HepG2 (cell line): Measurements from ENCODE around the gene CDT1. TPM values are rescaled to one million over a fixed set of nuclear protein-coding genes. Genes with fewer than 3 reads are reported as not detected.

Experiments used
- DMAP1 ChIP-seq: IDR thresholded peaks from 2 replicates; pipeline ENCODE4 v1.6.1; 2016
- DNMT1 ChIP-seq: sonication (generic); formaldehyde crosslinking; IDR thresholded peaks from 2 replicates; pipeline ENCODE4 v1.5.1; 2020; ENCODE audit warnings: mild to moderate bottlenecking, missing genetic modification reagents
- EHMT2 ChIP-seq: fragments of 200-600 bp; sonication (generic); IDR thresholded peaks from 2 replicates; pipeline ENCODE4 v1.7.0; 2017; ENCODE audit warnings: antibody characterized with exemption, low read depth, low read length, borderline replicate concordance
- ERF ChIP-seq: IDR thresholded peaks from 2 replicates; pipeline ENCODE4 v1.6.1; 2018; ENCODE audit warnings: missing biosample characterization, missing genetic modification reagents
- FOXA1 ChIP-seq, 2 experiments: fragments of 450-650 bp in 1 of 2; sonication (generic) in 1 of 2; formaldehyde crosslinking in 1 of 2; IDR thresholded peaks; 2 replicates each; pipeline versions ENCODE4 v1.4.0 to v1.6.1; 2016 to 2020; ENCODE audit warnings: missing genetic modification reagents in 1 of 2
- GRHL1 ChIP-seq: sonication (generic); formaldehyde crosslinking; conservative IDR thresholded peaks from 2 replicates; pipeline ENCODE4 v1.8.0; 2022; ENCODE audit warnings: missing genetic modification reagents
- HCFC1 ChIP-seq: fragments of 150-350 bp; IDR thresholded peaks from 2 replicates; pipeline ENCODE4 v1.6.1; 2014; ENCODE audit warnings: low read depth, low read length
- MATR3 ChIP-seq: sonication (generic); formaldehyde crosslinking; IDR thresholded peaks from 2 replicates; pipeline ENCODE4 v1.4.0; 2020; ENCODE audit warnings: missing genetic modification reagents
- SMARCC2 ChIP-seq: fragments of 450-650 bp; IDR thresholded peaks from 2 replicates; pipeline ENCODE4 v1.6.1; 2017; ENCODE audit warnings: antibody characterized with exemption, mild to moderate bottlenecking
- STAG1 ChIP-seq: sonication (generic); formaldehyde crosslinking; IDR thresholded peaks from 2 replicates; pipeline ENCODE4 v1.4.0; 2020; ENCODE audit warnings: missing genetic modification reagents
- SYNCRIP ChIP-seq: fragments of 200-400 bp; formaldehyde crosslinking; IDR thresholded peaks from 2 replicates; pipeline ENCODE4 v1.6.1; 2018; ENCODE audit warnings: mild to moderate bottlenecking, low read depth, low read length; ENCODE audit not compliant: insufficient read depth
- ZBTB10 ChIP-seq: sonication (generic); formaldehyde crosslinking; IDR thresholded peaks from 2 replicates; pipeline ENCODE4 v1.4.0; 2020; ENCODE audit warnings: missing genetic modification reagents, borderline replicate concordance
- ZFX ChIP-seq: sonication (generic); formaldehyde crosslinking; IDR thresholded peaks from 2 replicates; pipeline ENCODE4 v1.4.0; 2020; ENCODE audit warnings: mild to moderate bottlenecking, low read depth, missing genetic modification reagents, moderate library complexity
- ZMAT3 ChIP-seq: sonication (generic); formaldehyde crosslinking; conservative IDR thresholded peaks from 2 replicates; pipeline ENCODE4 v1.7.0; 2021; ENCODE audit warnings: missing genetic modification reagents
- ZNF263 ChIP-seq: sonication (generic); formaldehyde crosslinking; IDR thresholded peaks from 2 replicates; pipeline ENCODE4 v1.4.0; 2020; ENCODE audit warnings: missing genetic modification reagents
- ZNF430 ChIP-seq: sonication (generic); formaldehyde crosslinking; IDR thresholded peaks from 2 replicates; pipeline ENCODE4 v1.9.0; 2021; ENCODE audit warnings: mild to moderate bottlenecking, missing genetic modification reagents
- ZNF496 ChIP-seq: sonication (generic); formaldehyde crosslinking; IDR thresholded peaks from 2 replicates; pipeline ENCODE4 v1.8.1; 2023; ENCODE audit warnings: mild to moderate bottlenecking, moderate library complexity, missing genetic modification reagents; ENCODE audit not compliant: insufficient replicate concordance
- ZNF609 ChIP-seq: sonication (generic); formaldehyde crosslinking; IDR thresholded peaks from 2 replicates; pipeline ENCODE4 v1.4.0; 2020; ENCODE audit warnings: mild to moderate bottlenecking, missing genetic modification reagents, borderline replicate concordance
- ZNF761 ChIP-seq: sonication (generic); formaldehyde crosslinking; conservative IDR thresholded peaks from 2 replicates; pipeline ENCODE4 v1.4.0; 2020; ENCODE audit warnings: mild to moderate bottlenecking, missing genetic modification reagents
- ZNF784 ChIP-seq: sonication (generic); formaldehyde crosslinking; IDR thresholded peaks from 2 replicates; pipeline ENCODE4 v1.5.1; 2020; ENCODE audit warnings: missing genetic modification reagents, mild to moderate bottlenecking, borderline replicate concordance
- polyA plus RNA-seq, 8 experiments: library from polyadenylated mRNA; depleted of rRNA in 3 of 8; stranded (reverse) in 7 of 8; unstranded in 1 of 8; fragments of >200 nt; fragmentation: Illumina TruSeq in 4 of 8; extraction: Trizol in 4 of 8; gene quantifications; 2 replicates each; pipeline versions ENCODE4 v1.2.1 to v1.2.3, GENCODE V29; 2011 to 2016; ENCODE audit warnings: low read depth in 4 of 8, missing spikeins in 1 of 8, mixed read lengths in 1 of 8; ENCODE audit not compliant: insufficient read depth in 1 of 8
- total RNA-seq, 5 experiments: library from RNA; depleted of rRNA; stranded (reverse); fragments of >200 nt; fragmentation: Illumina TruSeq; extraction: Trizol; gene quantifications; 2 replicates each; pipeline ENCODE4 v1.2.3, GENCODE V29; 2016; ENCODE audit warnings: low read depth in 1 of 5

Gene CDT1
- total and polyA plus RNA-seq, 2 of the 13 experiments (the other 11 are each of a cell fraction or from before 2014, with no cell fraction given) = 23.1 to 23.8 TPM

GRCh38 chr16:88793251-88793954 lies 10.2 kb upstream of the CDT1 start (continued):
- TF ChIP-seq ZBTB10 (CRISPR knock-in tag) (peak; percentile 71; the same call in 1 of the 2 replicates), ERF (CRISPR knock-in tag) (peak; percentile 49; the same call in 1 of the 2 replicates), EHMT2 (no peak), FOXA1 (IDR thresholded peaks at IDR 0.05) (no peak), FOXA1 (CRISPR knock-in tag; IDR thresholded peaks at IDR 0.05) (no peak), SYNCRIP (no peak), DNMT1 (CRISPR knock-in tag) (no peak), ZMAT3 (0 out of 2 replicates have a peak, but pooled peaks have one; percentile 47), MATR3 (CRISPR knock-in tag) (no peak), ZNF784 (CRISPR knock-in tag) (no peak), GRHL1 (no peak), SMARCC2 (no peak), ZNF761 (CRISPR knock-in tag) (0 out of 2 replicates have a peak, but pooled peaks have one; percentile 50), ZNF496 (CRISPR knock-in tag) (no peak), DMAP1 (no peak), HCFC1 (no peak), ZNF430 (CRISPR knock-in tag) (0 out of 2 replicates have a peak, but pooled peaks have one; percentile 24), ZFX (CRISPR knock-in tag) (peak; percentile 32; the same call in 1 of the 2 replicates), STAG1 (no peak), ZNF263 (CRISPR knock-in tag) (no peak), ZNF609 (CRISPR knock-in tag) (peak; percentile 68)
